Transverse colon (tissue), 4 donors: ENCODE results near the gene CLBA1. TPM values are rescaled to one million over a fixed set of nuclear protein-coding genes. Genes with fewer than 3 reads are reported as not detected.
A peak's percentile ranks its signal among the peaks of the same experiment; 100 is the strongest.

Experiments
- DNase-seq: peaks from one replicate; pipeline ENCODE4 v3.0.0-alpha.2; 2019
- H3K27ac ChIP-seq, 4 donors: fragments of 200-600 bp; sonication (generic); 2 replicates each; pipeline ENCODE4 v1.5.1; 2016 to 2018; ENCODE audit warnings: inconsistent platforms in 4 of 4
- H3K27me3 ChIP-seq: fragments of 200-600 bp; sonication (generic); 2 replicates; pipeline ENCODE4 v1.5.1; 2017; ENCODE audit warnings: inconsistent platforms
- H3K36me3 ChIP-seq, 4 donors: fragments of 200-600 bp; sonication (generic); 2 replicates each; pipeline ENCODE4 v1.5.1; 2017 to 2019; ENCODE audit warnings: inconsistent platforms in 4 of 4
- H3K4me1 ChIP-seq, 4 donors: fragments of 200-600 bp; sonication (generic); 2 replicates each; pipeline ENCODE4 v1.5.1; 2017 to 2020; ENCODE audit warnings: inconsistent platforms in 4 of 4
- H3K4me3 ChIP-seq, 4 donors: fragments of 200-600 bp; sonication (generic); 1 replicate in 1 of 4; 2 replicates in 3 of 4; pipeline versions ENCODE4 v1.5.1 to v1.6.1; 2017 to 2019; ENCODE audit warnings: inconsistent platforms in 4 of 4
- H3K9me3 ChIP-seq, 2 donors: fragments of 200-600 bp; sonication (generic); 2 replicates each; pipeline ENCODE4 v1.5.1; 2017 to 2019; ENCODE audit warnings: inconsistent platforms in 2 of 2
- CTCF ChIP-seq, 5 experiments: fragments of 200-600 bp in 3 of 5; fragments of 450-650 bp in 2 of 5; sonication (generic) in 3 of 5; IDR thresholded peaks; 1 replicate in 2 of 5; 2 replicates in 3 of 5; pipeline ENCODE4 v1.5.1; 2016 to 2017; ENCODE audit warnings: antibody characterized with exemption in 5 of 5, inconsistent platforms in 3 of 5, mild to moderate bottlenecking in 2 of 5, moderate library complexity in 1 of 5
- EP300 ChIP-seq: sonication (generic); formaldehyde crosslinking; IDR thresholded peaks from one replicate; pipeline ENCODE4 v1.6.1; 2017; ENCODE audit warnings: antibody characterized with exemption, low read depth
- POLR2A ChIP-seq: fragments of 450-650 bp; IDR thresholded peaks from one replicate; pipeline ENCODE4 v1.6.1; 2016; ENCODE audit warnings: antibody characterized with exemption, mild to moderate bottlenecking, moderate library complexity
- POLR2AphosphoS5 ChIP-seq, 3 donors: sonication (generic); formaldehyde crosslinking; IDR thresholded peaks; one replicate each; pipeline ENCODE4 v1.6.1; 2016; ENCODE audit warnings: antibody characterized with exemption in 3 of 3
- WGBS, 2 donors: methylation state at CpG; one replicate each; pipeline ENCODE4 v1.1.5; 2018; ENCODE audit warnings: low coverage in 1 of 2; 5-methylcytosine and 5-hydroxymethylcytosine counted together
- in situ Hi-C, 4 donors: fragments of 200-750 bp; cut with MboI; loops; one replicate each; pipeline versions ENCODE4 v1.15.0 to v1.15.1; 2017; ENCODE audit warnings: low sequenced_read_pairs in 3 of 4, low pct_ligation_motif_present in 1 of 4, low pct_unique_long_range_greater_than_20kb in 1 of 4
- intact Hi-C: fragments of 100-400 bp; cut with DNase I; formaldehyde crosslinking; loops from one replicate; pipeline ENCODE4 v1.15.1; 2023; ENCODE audit warnings: low total_unique reads
- total RNA-seq, 4 donors: library from RNA; depleted of rRNA; stranded (reverse); fragments of >200 nt; gene quantifications; one replicate each; pipeline ENCODE4 v1.1.0, GENCODE V29; 2016

The CLBA1 gene
- total RNA-seq, 4 donors from 2014 or later: 0.40 to 6.7 (median 5.3) TPM

GRCh38 chr14:105006831-105007592 is 21.4 kb downstream of the CLBA1 start:
- Histone ChIP-seq H3K27ac (no peak overlapping the region), H3K4me3 (no peak overlapping the region), H3K9me3 (no peaks in the 10 kb centered on the region), H3K36me3 (peaks cover 0 to 15% (median 0%) of the 10 kb centered on the region in 4 donors), H3K4me1 (peaks cover 0 to 2% (median 0%) of the 10 kb centered on the region in 4 donors), H3K27me3 (no peaks in the 10 kb centered on the region)
- in situ Hi-C loops: no loop called here
- TF ChIP-seq CTCF (IDR thresholded peaks at IDR 0.05) (no peak), EP300 (no peak), POLR2AphosphoS5 (IDR thresholded peaks at IDR 0.05) (no peak), POLR2A (no peak)
- intact Hi-C loops: no loop called here
- WGBS, 2 donors: 87% methylated on average over 21 of the region's 21 CpGs; no CpG with 5 or more reads in 1 of the 2 donors
- no peak for DNase-seq

- Histone ChIP-seq H3K4me3 (no peak overlapping the region), H3K4me1 (peaks cover 0 to 7% (median 0%) of the 10 kb centered on the region in 4 donors), H3K36me3 (peaks cover 0 to 15% (median 0%) of the 10 kb centered on the region in 4 donors), H3K27ac (no peak overlapping the region), H3K9me3 (no peaks in the 10 kb centered on the region), H3K27me3 (no peaks in the 10 kb centered on the region)
- intact Hi-C loops: no loop called here
- no peak for DNase-seq
- WGBS, 2 donors: 94% methylated on average over 19 of the region's 19 CpGs; no CpG with 5 or more reads in 1 of the 2 donors
- in situ Hi-C loops: no loop called here
- no peak for TF ChIP-seq EP300
- no peak for TF ChIP-seq POLR2AphosphoS5 (IDR thresholded peaks at IDR 0.05)
- TF ChIP-seq CTCF (IDR thresholded peaks at IDR 0.05): no peak
Observed at GRCh38 chr14:105007593-105008264, 22.1 kb downstream of the CLBA1 start.

- WGBS, 2 donors: 78 to 100% methylated on average over 1 to 4 of the region's 4 CpGs
- TF ChIP-seq POLR2AphosphoS5 (IDR thresholded peaks at IDR 0.05) (no peak), CTCF (IDR thresholded peaks at IDR 0.05) (no peak), POLR2A (no peak), EP300 (no peak)
- DNase-seq: no peak
- H3K4me3 ChIP-seq: no peak overlapping the region
- H3K9me3 ChIP-seq: no peaks in the 10 kb centered on the region
- peaks cover 0 to 15% (median 0%) of the 10 kb centered on the region in 4 donors for H3K36me3 ChIP-seq
- in situ Hi-C loops: no loop called here
- peaks cover 0 to 15% (median 0%) of the 10 kb centered on the region in 4 donors for H3K4me1 ChIP-seq
- no peaks in the 10 kb centered on the region for H3K27me3 ChIP-seq
- intact Hi-C loops: loop anchor here (5.0 kb wide), 1 partner anchor 37 kb away; no protein-coding TSS in a partner anchor
- H3K27ac ChIP-seq: no peak overlapping the region
Observed at GRCh38 chr14:105010106-105010505, 24.5 kb downstream of the CLBA1 start.

GRCh38 chr14:105010891-105011291 is 25.3 kb downstream of the CLBA1 start:
- in situ Hi-C loops (no loop called here), intact Hi-C loops (loop anchor here (5.0 kb wide), 1 partner anchor 36 kb away; no protein-coding TSS in a partner anchor)
- WGBS, 2 donors: 59 to 86% methylated on average over 7 to 16 of the region's 17 CpGs
- H3K36me3 ChIP-seq: peaks cover 0 to 15% (median 0%) of the 10 kb centered on the region in 4 donors
- no peak overlapping the region for H3K4me3 ChIP-seq
- peak overlapping the region in 3 of 4 donors; percentile 21 to 55 (median 51) for H3K27ac ChIP-seq
- TF ChIP-seq EP300 (no peak), POLR2AphosphoS5 (IDR thresholded peaks at IDR 0.05) (peak in 2 of 3 donors; percentile 40 to 63)
- DNase-seq: peak; percentile 32
- no peaks in the 10 kb centered on the region for H3K9me3 ChIP-seq
- H3K27me3 ChIP-seq: no peaks in the 10 kb centered on the region
- H3K4me1 ChIP-seq: peaks cover 0 to 15% (median 0%) of the 10 kb centered on the region in 4 donors
